NCI-H524 treated with DMSO at 0.1 percent for 48 hours (cell line): ENCODE measurements around the gene HYI.
"Not testable (repeated sequence)": the region's sequence is repeated elsewhere in the genome, so short reads cannot be mapped to it uniquely, and the experiment has no call there.

Source experiments
- DNase-seq: peaks from one replicate; lab custom pipeline; 2025; lab: John Stamatoyannopoulos, UW

Gene HYI

DNA sequence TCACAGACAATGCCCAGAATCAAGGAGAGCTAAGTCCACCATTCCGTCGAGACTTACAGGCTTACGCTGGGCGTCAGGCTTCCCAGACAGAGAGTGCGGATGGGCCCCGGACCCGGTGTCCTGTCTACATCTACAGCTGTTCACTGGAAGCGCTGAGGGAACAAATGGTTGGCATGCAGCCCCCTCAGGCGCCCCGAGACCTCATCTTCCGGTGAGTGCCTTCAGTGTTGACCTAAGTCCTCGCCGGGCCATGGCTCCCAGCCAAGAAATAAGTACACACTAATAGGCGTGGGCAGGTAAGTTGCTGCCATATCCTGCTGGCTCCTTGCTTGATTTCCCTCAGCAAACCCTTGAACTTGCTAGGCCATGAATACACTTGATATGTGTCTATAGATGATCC is 26.2 kb downstream of the HYI start:
- no peak for DNase-seq

- no peak for DNase-seq
Measured at GRCh38 chr1:43426221-43426620, 27.5 kb downstream of the HYI start.

- DNase-seq, result no peak
Measured at GRCh38 chr1:43425045-43425444, 28.7 kb downstream of the HYI start.

GRCh38 chr1:43423672-43424550 is 29.8 kb downstream of the HYI start:
- DNase-seq, result no peak

DNA sequence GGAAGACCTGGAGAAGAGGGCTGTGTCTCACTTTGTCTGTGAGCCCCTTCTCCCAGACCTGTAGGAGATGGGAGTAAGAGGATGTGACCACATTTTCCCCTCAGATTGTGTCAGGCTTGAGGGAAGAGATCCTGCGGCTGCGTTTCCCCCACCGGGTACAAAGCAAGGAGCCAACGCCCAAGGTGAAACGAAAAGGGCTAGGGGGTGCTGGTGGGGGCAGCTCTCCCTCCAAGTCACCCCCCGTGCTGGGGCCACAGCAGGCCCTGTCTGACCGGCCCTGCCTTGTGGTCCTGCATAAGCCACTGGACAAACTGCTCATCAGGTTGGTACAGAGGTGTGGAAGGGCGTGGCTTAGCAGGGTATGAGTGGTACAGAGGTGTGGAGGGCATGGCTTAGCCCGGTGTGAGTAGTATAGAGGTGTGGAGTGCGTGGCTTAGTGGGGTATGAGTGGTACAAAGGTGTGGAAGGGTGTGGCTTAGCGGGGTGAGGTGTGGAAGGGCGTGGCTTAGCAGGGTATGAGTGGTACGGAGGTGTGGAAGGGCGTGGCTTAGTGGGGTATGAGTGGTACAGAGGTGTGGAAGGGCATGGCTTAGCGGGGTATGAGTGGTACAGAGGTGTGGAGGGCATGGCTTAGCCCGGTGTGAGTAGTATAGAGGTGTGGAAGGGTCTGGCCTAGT is 30.6 kb downstream of the HYI start:
- no peak for DNase-seq

- no peak for DNase-seq
Measured at GRCh38 chr1:43421976-43422750, 31.6 kb downstream of the HYI start.

DNA sequence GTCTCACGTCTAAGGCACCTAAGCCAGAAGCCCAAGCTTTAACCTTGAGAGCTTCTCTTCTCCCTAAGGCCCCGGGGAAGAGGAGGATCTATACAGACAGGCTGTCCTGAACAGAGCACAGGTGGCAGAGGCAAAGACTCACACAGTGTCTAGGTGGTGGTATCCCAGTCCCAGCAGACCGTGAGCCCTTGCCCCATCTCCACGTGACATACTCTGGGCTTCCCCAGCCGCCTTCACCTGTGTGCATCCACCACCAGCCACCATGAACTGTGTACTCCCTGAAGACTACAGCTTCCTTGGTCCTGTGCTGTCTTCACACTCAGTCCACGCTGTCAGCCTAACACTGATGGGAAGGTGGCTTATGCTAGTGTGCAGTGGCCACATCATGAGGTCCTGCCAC is 32.3 kb downstream of the HYI start:
- no peak for DNase-seq

GRCh38 chr1:43420874-43421273 is 32.9 kb downstream of the HYI start:
- DNase-seq, result no peak

- DNase-seq, result no peak
Measured at GRCh38 chr1:43419627-43420425, 33.9 kb downstream of the HYI start.

- no peak for DNase-seq
Measured at GRCh38 chr1:43418858-43419257, 34.9 kb downstream of the HYI start.

GRCh38 chr1:43415901-43416300 is 37.8 kb downstream of the HYI start:
- DNase-seq, result no peak

DNA sequence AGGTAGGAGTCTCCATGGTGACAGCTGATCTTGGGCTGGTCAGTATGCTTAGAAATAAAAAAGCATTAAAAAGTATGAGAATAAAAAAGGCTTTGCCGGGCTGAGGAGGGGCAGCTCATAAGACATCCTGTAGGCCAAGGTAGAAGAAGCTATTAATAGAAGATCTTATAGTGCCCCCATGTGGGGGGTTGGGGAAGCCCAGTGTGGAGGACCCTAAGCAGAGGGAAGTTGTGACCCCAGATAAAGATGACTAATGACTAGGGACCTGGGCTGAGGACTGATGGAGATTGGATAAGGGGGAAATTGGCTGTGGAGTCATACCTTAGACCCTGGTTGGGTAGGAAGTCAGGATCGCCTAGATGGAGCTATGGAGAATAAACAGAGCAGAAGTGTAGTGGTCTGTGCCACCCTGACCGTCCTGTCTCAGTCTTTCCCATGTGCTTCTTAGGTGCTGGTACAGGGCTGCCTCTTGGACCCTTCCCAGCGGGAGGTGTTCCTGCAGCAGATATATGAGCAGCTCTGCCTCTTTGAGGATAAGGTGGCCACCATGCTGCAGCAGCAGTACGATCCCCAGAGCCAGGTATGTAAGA is 39.0 kb downstream of the HYI start:
- no peak for DNase-seq

GRCh38 chr1:43413426-43413825 is 40.3 kb downstream of the HYI start:
- DNase-seq, result not testable (repeated sequence)

DNA sequence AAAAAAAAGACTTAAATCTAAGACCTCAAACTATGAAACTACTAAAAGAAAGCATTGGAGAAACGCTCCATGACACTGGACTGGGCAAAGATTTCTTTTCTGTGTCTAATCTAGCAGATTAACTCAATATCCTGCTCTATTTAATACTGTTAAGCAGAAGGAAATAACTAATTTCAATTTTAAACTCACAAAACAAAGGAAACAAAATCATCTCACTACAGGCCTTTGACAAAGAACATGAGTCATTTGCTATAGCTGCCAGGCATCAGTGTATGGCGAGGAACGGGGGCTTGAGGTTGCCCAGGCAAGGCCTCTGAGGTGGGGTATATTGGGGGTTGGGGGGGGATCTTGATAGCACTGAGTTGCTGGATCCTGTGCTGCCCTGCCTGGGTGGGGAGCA is 43.2 kb downstream of the HYI start:
- no peak for DNase-seq

- no peak for DNase-seq
Measured at GRCh38 chr1:43405876-43406234, 47.9 kb downstream of the HYI start.

DNA sequence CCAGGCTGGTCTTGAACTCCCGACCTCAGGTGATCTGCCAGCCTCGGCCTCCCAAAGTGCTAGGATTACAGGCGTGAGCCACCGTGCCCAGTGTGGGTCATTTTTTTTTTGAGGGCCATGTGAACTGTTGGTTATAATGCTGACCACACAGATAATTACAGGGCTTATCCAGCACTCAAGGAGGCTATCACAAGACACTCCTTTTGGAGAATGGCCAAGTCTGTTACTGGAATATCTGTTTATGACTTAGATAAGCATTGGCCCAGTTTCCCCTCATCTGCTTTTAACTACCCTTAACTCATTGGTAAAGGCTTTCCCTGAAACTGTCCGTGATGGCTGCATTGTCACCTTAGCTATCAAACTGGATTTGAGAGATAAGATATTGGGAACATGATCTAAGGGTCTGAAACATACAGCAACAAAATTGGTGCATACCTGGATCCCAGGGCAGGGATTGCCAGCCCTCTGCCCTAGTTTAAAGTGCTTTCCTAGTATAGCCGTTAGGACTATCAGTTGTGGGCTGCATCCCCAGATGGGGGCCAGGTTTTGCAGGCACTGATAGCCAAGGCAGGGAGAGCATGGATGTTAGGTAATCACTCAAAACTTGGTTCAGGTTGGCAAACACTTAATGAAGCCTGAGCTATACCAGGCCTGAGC is 48.4 kb downstream of the HYI start:
- no peak for DNase-seq

DNA sequence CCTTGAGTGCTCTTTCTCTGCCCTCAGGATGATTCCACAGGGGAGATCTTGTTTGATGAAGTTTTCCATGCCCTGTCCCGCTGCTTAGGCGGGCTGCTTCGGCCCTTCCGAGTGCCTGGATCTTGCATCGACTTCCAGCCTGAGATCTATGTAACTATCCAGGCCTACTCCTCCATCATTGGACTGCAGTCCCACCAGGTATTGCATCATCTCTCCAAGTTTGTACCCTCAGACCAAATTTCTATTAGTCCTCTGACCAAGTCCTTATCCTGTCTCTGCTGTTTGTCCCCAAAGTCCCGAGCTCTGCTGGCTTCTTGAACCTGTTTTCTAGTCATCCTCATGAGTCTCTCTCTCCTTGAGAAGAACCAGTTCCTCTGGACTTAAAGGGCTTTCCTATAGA is 49.4 kb downstream of the HYI start:
- DNase-seq, result no peak

DNA sequence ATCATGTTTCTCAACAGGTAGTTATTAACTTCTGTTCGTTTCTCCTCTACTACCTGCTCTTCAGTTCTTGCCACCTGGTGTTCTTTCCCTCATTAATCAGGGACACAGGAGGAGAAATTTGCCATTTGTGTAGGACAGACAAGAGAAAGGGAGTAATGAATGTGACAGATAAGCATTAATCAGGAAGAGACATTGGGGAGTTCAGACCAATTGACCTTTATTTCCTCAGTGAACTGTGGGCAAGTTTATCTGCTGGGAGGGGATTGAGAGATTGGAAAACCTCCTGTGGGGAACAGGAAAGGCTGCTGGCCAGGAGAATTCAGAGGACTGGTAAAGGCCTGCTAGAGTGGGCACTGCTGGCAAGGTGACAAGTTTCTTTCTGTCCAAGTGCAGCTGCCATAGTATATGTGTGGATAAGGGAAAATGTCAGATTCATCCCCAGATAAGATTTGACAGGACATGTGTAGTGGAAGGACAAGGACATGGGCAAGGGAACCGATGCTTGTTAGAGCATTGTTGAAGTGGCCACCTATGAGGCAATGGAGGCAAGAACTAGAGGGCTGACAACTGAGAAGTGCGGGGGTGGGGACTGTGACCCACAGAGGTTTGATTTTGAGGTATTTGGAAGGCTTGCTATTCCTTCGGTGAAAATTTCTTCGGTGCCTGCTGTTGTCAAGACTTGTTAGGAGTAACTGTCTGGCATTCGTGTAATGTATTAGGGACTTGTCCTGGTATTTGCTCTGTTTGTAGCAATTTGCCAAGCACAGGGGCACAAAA is 51.5 kb downstream of the HYI start:
- DNase-seq, result no peak
